Measurements from ENCODE around the gene RFC1. TPM values are rescaled to one million over a fixed set of nuclear protein-coding genes. Genes with fewer than 3 reads are reported as not detected.
A peak's percentile ranks its signal among the peaks of the same experiment; 100 is the strongest.

RFC1 gene
- total and polyA plus RNA-seq, 9 of the 15 experiments (the other 6 are each of a cell fraction or from before 2014, with no cell fraction given): 16.8 to 85.6 (median 45.2) TPM

GRCh38 chr4:39365830-39366771 lies at the start of gene RFC1 (continued):
- TF ChIP-seq CHCHD3 (CRISPR knock-in tag; IDR thresholded peaks at IDR 0.05) (no peak), SMAD3 (CRISPR knock-in tag; conservative IDR thresholded peaks at IDR 0.05) (no peak), THRA (IDR thresholded peaks at IDR 0.05) (no peak), MAFG (tag; conservative IDR thresholded peaks at IDR 0.05) (no peak), MCM5 (IDR thresholded peaks at IDR 0.05; ENCODE audit: low read depth) (no peak), ZNF121 (CRISPR knock-in tag; conservative IDR thresholded peaks at IDR 0.05) (no peak), ZNF165 (CRISPR knock-in tag; IDR thresholded peaks at IDR 0.05; ENCODE audit: borderline replicate concordance) (no peak), ZNF431 (CRISPR knock-in tag; IDR thresholded peaks at IDR 0.05) (peak; percentile 92), ZNF592 (IDR thresholded peaks at IDR 0.05) (peak; percentile 98), ZNF354B (CRISPR knock-in tag; IDR thresholded peaks at IDR 0.05) (no peak), ZBTB33 (CRISPR knock-in tag; IDR thresholded peaks at IDR 0.05) (peak; percentile 86; the same call in 1 of the 2 replicates), CBX5 (IDR thresholded peaks at IDR 0.05; ENCODE audit: borderline replicate concordance, low read depth) (no peak), HDAC3 (IDR thresholded peaks at IDR 0.05; ENCODE audit: borderline replicate concordance, partially characterized antibody) (no peak), BRF1 (IDR thresholded peaks at IDR 0.05; ENCODE audit: borderline replicate concordance, extremely low read depth, insufficient read length) (no peak), HEY1 (CRISPR knock-in tag; IDR thresholded peaks at IDR 0.05; ENCODE audit: borderline replicate concordance) (no peak), THAP12 (CRISPR knock-in tag; IDR thresholded peaks at IDR 0.05) (no peak), PPARD (CRISPR knock-in tag; IDR thresholded peaks at IDR 0.05) (no peak), RBM17 (IDR thresholded peaks at IDR 0.05; ENCODE audit: borderline replicate concordance, low read depth, low read length) (no peak)
